Measurements from ENCODE around the gene CFAP99. TPM values are rescaled to one million over a fixed set of nuclear protein-coding genes. Genes with fewer than 3 reads are reported as not detected.

The CFAP99 gene
- polyA plus RNA-seq, 1 donor (not counting 4 experiments of a cell fraction or from before 2014, with no cell fraction given): not detected

DNA sequence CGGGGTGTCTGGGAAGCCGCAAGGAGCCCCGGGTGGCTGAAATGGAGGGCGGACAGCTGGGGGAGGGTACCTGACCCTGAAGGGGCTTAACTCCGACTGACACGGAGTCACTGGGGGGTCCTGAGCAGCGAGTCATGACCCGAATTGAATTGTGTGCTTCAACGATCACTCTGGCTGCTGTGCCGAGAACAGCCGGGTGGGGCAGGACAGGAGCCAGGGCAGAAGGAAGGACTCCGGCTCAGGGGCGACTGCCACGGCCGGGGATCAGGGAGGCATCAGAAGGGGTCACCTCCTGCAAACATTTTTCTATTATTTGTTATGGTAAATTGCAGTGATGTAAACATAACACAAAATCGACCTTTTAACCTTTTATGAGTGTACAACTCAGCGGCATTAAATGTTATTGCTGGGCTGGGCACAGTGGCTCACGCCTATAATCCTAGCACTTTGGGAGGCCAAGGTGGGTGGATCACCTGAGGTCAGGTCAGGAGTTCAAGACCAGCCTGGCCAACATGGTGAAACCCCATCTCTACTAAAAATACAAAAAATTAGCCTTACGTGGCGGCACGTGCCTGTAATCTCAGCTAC is 21.9 kb upstream of the CFAP99 start:
- no peak for TF ChIP-seq EZH2 (IDR thresholded peaks at IDR 0.05; ENCODE audit: low read length)
- TF ChIP-seq, protein P1, sequence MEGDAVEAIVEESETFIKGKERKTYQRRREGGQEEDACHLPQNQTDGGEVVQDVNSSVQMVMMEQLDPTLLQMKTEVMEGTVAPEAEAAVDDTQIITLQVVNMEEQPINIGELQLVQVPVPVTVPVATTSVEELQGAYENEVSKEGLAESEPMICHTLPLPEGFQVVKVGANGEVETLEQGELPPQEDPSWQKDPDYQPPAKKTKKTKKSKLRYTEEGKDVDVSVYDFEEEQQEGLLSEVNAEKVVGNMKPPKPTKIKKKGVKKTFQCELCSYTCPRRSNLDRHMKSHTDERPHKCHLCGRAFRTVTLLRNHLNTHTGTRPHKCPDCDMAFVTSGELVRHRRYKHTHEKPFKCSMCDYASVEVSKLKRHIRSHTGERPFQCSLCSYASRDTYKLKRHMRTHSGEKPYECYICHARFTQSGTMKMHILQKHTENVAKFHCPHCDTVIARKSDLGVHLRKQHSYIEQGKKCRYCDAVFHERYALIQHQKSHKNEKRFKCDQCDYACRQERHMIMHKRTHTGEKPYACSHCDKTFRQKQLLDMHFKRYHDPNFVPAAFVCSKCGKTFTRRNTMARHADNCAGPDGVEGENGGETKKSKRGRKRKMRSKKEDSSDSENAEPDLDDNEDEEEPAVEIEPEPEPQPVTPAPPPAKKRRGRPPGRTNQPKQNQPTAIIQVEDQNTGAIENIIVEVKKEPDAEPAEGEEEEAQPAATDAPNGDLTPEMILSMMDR (optimal IDR thresholded peaks at IDR 0.05 in 1 of 3, IDR thresholded peaks at IDR 0.05 in 1 of 3, conservative IDR thresholded peaks at IDR 0.05 in 1 of 3; ENCODE audit: extremely low read depth in 1 of 3, insufficient read depth in 2 of 3, low read length in 3 of 3): no peak
- DNase-seq (ENCODE audit: low read depth, low spot score): no peak
- Histone ChIP-seq H3K9ac (ENCODE audit: control insufficient read depth, extremely low read depth, insufficient read depth, low read length) (no peak overlapping the region), H3K79me2 (ENCODE audit: control insufficient read depth, insufficient read depth, low read length) (no peaks in the 10 kb centered on the region), H4K20me1 (ENCODE audit: control insufficient read depth, extremely low read depth, insufficient read depth, low read length) (peaks cover 2% of the 10 kb centered on the region), H3K9me1 (ENCODE audit: control insufficient read depth, extremely low read depth, insufficient read depth, low read length) (no peaks in the 10 kb centered on the region), H3K27me3 (ENCODE audit: control insufficient read depth, extremely low read depth, insufficient read depth, low read length) (peaks cover 29% of the 10 kb centered on the region), H3K4me3 (ENCODE audit: control insufficient read depth in 2 of 3, extremely low read depth in 1 of 3, insufficient read depth in 2 of 3, low read depth in 1 of 3, low read length in 3 of 3) (no peak overlapping the region), H3K4me2 (ENCODE audit: control insufficient read depth, extremely low read depth, insufficient read depth, low read depth, low read length) (no peak overlapping the region), H3K27ac (ENCODE audit: control insufficient read depth, insufficient read depth, low read length) (no peak overlapping the region), H3K9me3 (ENCODE audit: control insufficient read depth, low read depth, low read length) (no peaks in the 10 kb centered on the region), H3K36me3 (ENCODE audit: control insufficient read depth in 2 of 2, extremely low read depth in 1 of 2, insufficient read depth in 2 of 2, low read length in 2 of 2) (no peaks in the 10 kb centered on the region), H2AFZ (ENCODE audit: control insufficient read depth, low read length) (no peak overlapping the region), H3K4me1 (ENCODE audit: control insufficient read depth, extremely low read depth, insufficient read depth, low read length) (peaks cover under 1% of the 10 kb centered on the region)
- FAIRE-seq: no peak
- dilution Hi-C loops (cut with MboI; ENCODE audit: extremely low pct_ligation_motif_present, low sequenced_read_pairs): no loop called here

DNA sequence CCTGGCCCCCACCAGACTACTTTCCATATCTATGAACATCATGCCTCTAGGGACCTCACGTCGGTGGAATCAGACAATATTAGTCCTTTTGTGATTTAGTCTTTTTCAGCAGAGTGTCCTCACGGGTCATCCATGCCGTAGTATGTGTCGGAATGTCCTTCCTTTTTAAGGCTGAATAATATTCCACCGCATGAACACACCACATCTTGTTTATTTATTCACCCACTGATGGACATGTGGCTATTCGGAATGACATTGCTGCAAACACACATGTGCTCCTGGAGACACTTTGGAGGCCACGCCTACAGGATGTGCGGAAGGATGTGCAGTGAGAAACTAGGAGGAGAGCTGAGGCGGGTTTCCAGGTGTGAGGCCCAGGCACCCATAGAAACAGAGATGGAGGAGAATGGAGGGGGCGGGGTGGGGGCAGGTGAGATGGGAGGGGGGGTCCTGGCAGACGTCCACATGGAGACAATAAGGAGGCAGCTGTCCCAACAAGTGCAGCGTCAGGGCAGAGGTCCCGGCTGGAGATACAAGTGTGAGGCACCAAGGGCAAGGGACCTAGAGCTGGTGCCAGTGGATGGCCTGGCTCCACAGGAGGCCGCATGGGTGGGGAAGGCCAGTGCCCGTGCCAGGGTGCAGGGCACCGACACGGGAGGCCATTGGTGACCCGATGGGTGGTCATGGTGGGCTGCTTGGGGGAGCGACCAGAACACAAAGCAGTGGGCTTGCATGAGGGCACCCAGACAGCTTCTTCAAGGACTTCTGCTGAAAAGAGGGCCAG is 21.0 kb upstream of the CFAP99 start:
- Histone ChIP-seq H3K27ac (ENCODE audit: control insufficient read depth, insufficient read depth, low read length) (no peak overlapping the region), H3K36me3 (ENCODE audit: control insufficient read depth in 2 of 2, extremely low read depth in 1 of 2, insufficient read depth in 2 of 2, low read length in 2 of 2) (no peaks in the 10 kb centered on the region), H3K9me1 (ENCODE audit: control insufficient read depth, extremely low read depth, insufficient read depth, low read length) (no peaks in the 10 kb centered on the region), H3K27me3 (ENCODE audit: control insufficient read depth, extremely low read depth, insufficient read depth, low read length) (peaks cover 38% of the 10 kb centered on the region), H3K4me2 (ENCODE audit: control insufficient read depth, extremely low read depth, insufficient read depth, low read depth, low read length) (no peak overlapping the region), H4K20me1 (ENCODE audit: control insufficient read depth, extremely low read depth, insufficient read depth, low read length) (peaks cover 2% of the 10 kb centered on the region), H3K4me3 (ENCODE audit: control insufficient read depth in 2 of 3, extremely low read depth in 1 of 3, insufficient read depth in 2 of 3, low read depth in 1 of 3, low read length in 3 of 3) (no peak overlapping the region), H2AFZ (ENCODE audit: control insufficient read depth, low read length) (no peak overlapping the region), H3K79me2 (ENCODE audit: control insufficient read depth, insufficient read depth, low read length) (no peaks in the 10 kb centered on the region), H3K4me1 (ENCODE audit: control insufficient read depth, extremely low read depth, insufficient read depth, low read length) (peaks cover 6% of the 10 kb centered on the region), H3K9me3 (ENCODE audit: control insufficient read depth, low read depth, low read length) (no peaks in the 10 kb centered on the region), H3K9ac (ENCODE audit: control insufficient read depth, extremely low read depth, insufficient read depth, low read length) (no peak overlapping the region)
- dilution Hi-C loops (cut with MboI; ENCODE audit: extremely low pct_ligation_motif_present, low sequenced_read_pairs): no loop called here
- FAIRE-seq: no peak
- DNase-seq (ENCODE audit: low read depth, low spot score): no peak
- no peak for TF ChIP-seq EZH2 (IDR thresholded peaks at IDR 0.05; ENCODE audit: low read length)

Measured in keratinocyte (primary cell).